ENCODE measurements around the gene HNRNPA2B1.

GRCh38 chr7:26191974-26192479 lies 8.5 kb downstream of the HNRNPA2B1 start:
- TF ChIP-seq ZNF8 (CRISPR knock-in tag; IDR thresholded peaks at IDR 0.05) (no peak), OSR1 (CRISPR knock-in tag; IDR thresholded peaks at IDR 0.05) (no peak), CSDC2 (CRISPR knock-in tag; IDR thresholded peaks at IDR 0.05) (no peak), RARB (CRISPR knock-in tag; IDR thresholded peaks at IDR 0.05) (no peak), TCF4 (CRISPR knock-in tag; IDR thresholded peaks at IDR 0.05; ENCODE audit: borderline replicate concordance) (peak; percentile 54; the same call in 1 of the 2 replicates), ZFP3 (CRISPR knock-in tag; IDR thresholded peaks at IDR 0.05) (peak; percentile 41; the same call in 1 of the 2 replicates), TOX (CRISPR knock-in tag; IDR thresholded peaks at IDR 0.05; ENCODE audit: borderline replicate concordance) (no peak), PATZ1 (CRISPR knock-in tag; IDR thresholded peaks at IDR 0.05; ENCODE audit: borderline replicate concordance) (no peak), ARNTL (CRISPR knock-in tag; IDR thresholded peaks at IDR 0.05; ENCODE audit: borderline replicate concordance, low read depth) (no peak), PPARA (CRISPR knock-in tag; IDR thresholded peaks at IDR 0.05; ENCODE audit: borderline replicate concordance) (no peak), ZNF565 (CRISPR knock-in tag; conservative IDR thresholded peaks at IDR 0.05; ENCODE audit: low read depth) (no peak), ZNF70 (CRISPR knock-in tag; IDR thresholded peaks at IDR 0.05) (no peak), GLIS3 (CRISPR knock-in tag; IDR thresholded peaks at IDR 0.05) (no peak)
- TF ChIP-seq, protein P1, sequence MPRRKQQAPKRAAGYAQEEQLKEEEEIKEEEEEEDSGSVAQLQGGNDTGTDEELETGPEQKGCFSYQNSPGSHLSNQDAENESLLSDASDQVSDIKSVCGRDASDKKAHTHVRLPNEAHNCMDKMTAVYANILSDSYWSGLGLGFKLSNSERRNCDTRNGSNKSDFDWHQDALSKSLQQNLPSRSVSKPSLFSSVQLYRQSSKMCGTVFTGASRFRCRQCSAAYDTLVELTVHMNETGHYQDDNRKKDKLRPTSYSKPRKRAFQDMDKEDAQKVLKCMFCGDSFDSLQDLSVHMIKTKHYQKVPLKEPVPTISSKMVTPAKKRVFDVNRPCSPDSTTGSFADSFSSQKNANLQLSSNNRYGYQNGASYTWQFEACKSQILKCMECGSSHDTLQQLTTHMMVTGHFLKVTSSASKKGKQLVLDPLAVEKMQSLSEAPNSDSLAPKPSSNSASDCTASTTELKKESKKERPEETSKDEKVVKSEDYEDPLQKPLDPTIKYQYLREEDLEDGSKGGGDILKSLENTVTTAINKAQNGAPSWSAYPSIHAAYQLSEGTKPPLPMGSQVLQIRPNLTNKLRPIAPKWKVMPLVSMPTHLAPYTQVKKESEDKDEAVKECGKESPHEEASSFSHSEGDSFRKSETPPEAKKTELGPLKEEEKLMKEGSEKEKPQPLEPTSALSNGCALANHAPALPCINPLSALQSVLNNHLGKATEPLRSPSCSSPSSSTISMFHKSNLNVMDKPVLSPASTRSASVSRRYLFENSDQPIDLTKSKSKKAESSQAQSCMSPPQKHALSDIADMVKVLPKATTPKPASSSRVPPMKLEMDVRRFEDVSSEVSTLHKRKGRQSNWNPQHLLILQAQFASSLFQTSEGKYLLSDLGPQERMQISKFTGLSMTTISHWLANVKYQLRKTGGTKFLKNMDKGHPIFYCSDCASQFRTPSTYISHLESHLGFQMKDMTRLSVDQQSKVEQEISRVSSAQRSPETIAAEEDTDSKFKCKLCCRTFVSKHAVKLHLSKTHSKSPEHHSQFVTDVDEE (CRISPR knock-in tag; IDR thresholded peaks at IDR 0.05) = no peak
